Neural cell (in vitro differentiated cells): ENCODE measurements around the gene MCL1. TPM values are rescaled to one million over a fixed set of nuclear protein-coding genes. Genes with fewer than 3 reads are reported as not detected.

Source experiments
- H2AFZ ChIP-seq: fragments of 200-600, 300-800 bp; sonication (generic), shearing (Covaris generic); 2 replicates; pipeline ENCODE4 v1.6.0; 2014; ENCODE audit warnings: low read depth, mild to moderate bottlenecking, antibody characterized with exemption, low read length, moderate library complexity
- H3F3A ChIP-seq: fragments of 200-600 bp; shearing (Covaris generic); 2 replicates; pipeline ENCODE4 v1.6.1; 2016; ENCODE audit warnings: mild to moderate bottlenecking, moderate library complexity, mixed read lengths, antibody characterized with exemption, low read length; ENCODE audit not compliant: insufficient read depth, poor library complexity, severe bottlenecking
- H3K27ac ChIP-seq: fragments of 200-600, 300-800 bp; sonication (generic), shearing (Covaris generic); 2 replicates; pipeline ENCODE4 v1.5.1; 2014; ENCODE audit warnings: mild to moderate bottlenecking, low read length, moderate library complexity
- H3K27me3 ChIP-seq: fragments of 300-800, 200-600 bp; sonication (generic), shearing (Covaris generic); 2 replicates; pipeline ENCODE4 v1.6.0; 2014; ENCODE audit warnings: mild to moderate bottlenecking, low read depth, low read length, moderate library complexity; ENCODE audit not compliant: insufficient read depth
- H3K36me3 ChIP-seq: fragments of 300-800, 200-600 bp; sonication (generic), shearing (Covaris generic); 2 replicates; pipeline ENCODE4 v1.5.1; 2014; ENCODE audit warnings: mild to moderate bottlenecking, antibody characterized with exemption, low read length, moderate library complexity; ENCODE audit not compliant: insufficient read depth
- H3K4me2 ChIP-seq: fragments of 300-800, 200-600 bp; sonication (generic), shearing (Covaris generic); 2 replicates; pipeline ENCODE4 v1.6.0; 2014; ENCODE audit warnings: mild to moderate bottlenecking, low read length
- H3K4me3 ChIP-seq: fragments of 300-800, 200-600 bp; sonication (generic), shearing (Covaris generic); 2 replicates; pipeline ENCODE4 v1.5.1; 2014; ENCODE audit warnings: mild to moderate bottlenecking, low read length, moderate library complexity
- H3K79me2 ChIP-seq: fragments of 200-600 bp; shearing (Covaris generic); replicated peaks from 2 replicates; pipeline ENCODE4 v1.6.0; 2014; ENCODE audit warnings: mild to moderate bottlenecking, low read length, moderate library complexity; ENCODE audit not compliant: insufficient read depth
- H3K9ac ChIP-seq: fragments of 300-800, 200-600 bp; sonication (generic), shearing (Covaris generic); 2 replicates; pipeline ENCODE4 v1.6.1; 2016; ENCODE audit warnings: mild to moderate bottlenecking, low read length, mixed read lengths
- H3K9me2 ChIP-seq: fragments of 200-600 bp; shearing (Covaris generic); 2 replicates; pipeline ENCODE4 v1.6.1; 2016; ENCODE audit warnings: mild to moderate bottlenecking, low read length, mixed read lengths; ENCODE audit not compliant: insufficient read depth
- H3K9me3 ChIP-seq: fragments of 200-600, 300-800 bp; sonication (generic), shearing (Covaris generic); 2 replicates; pipeline ENCODE4 v1.6.1; 2016; ENCODE audit warnings: mild to moderate bottlenecking, mixed run types, low read length, moderate library complexity, mixed read lengths
- H4K20me1 ChIP-seq: fragments of 200-600 bp; shearing (Covaris generic); 2 replicates; pipeline ENCODE4 v1.6.1; 2016; ENCODE audit warnings: mild to moderate bottlenecking, mixed run types; ENCODE audit not compliant: insufficient read depth
- CTCF ChIP-seq: fragments of 450-650 bp; IDR thresholded peaks from 2 replicates; pipeline ENCODE4 v1.5.1; 2014; ENCODE audit warnings: antibody characterized with exemption, mild to moderate bottlenecking, moderate library complexity; ENCODE audit not compliant: poor library complexity, severe bottlenecking
- EP300 ChIP-seq: fragments of 450-650 bp; conservative IDR thresholded peaks from 2 replicates; pipeline ENCODE4 v1.6.1; 2014; ENCODE audit warnings: antibody characterized with exemption, mild to moderate bottlenecking, moderate library complexity; ENCODE audit not compliant: poor library complexity, severe bottlenecking
- EZH2 ChIP-seq: fragments of 200-600, 300-800 bp; shearing (Covaris generic), sonication (generic); IDR thresholded peaks from 2 replicates; pipeline ENCODE4 v1.6.1; 2014; ENCODE audit warnings: antibody characterized with exemption, low read length, borderline replicate concordance, mild to moderate bottlenecking; ENCODE audit not compliant: insufficient read depth, poor library complexity, severe bottlenecking
- MXI1 ChIP-seq: fragments of 450-650 bp; conservative IDR thresholded peaks from 2 replicates; pipeline ENCODE4 v1.6.1; 2014; ENCODE audit warnings: antibody characterized with exemption, mild to moderate bottlenecking; ENCODE audit not compliant: poor library complexity, severe bottlenecking
- POLR2AphosphoS5 ChIP-seq: IDR thresholded peaks from 2 replicates; pipeline ENCODE4 v1.6.1; 2012
- RAD21 ChIP-seq: fragments of 450-650 bp; conservative IDR thresholded peaks from 2 replicates; pipeline ENCODE4 v1.6.1; 2014; ENCODE audit warnings: antibody characterized with exemption, mild to moderate bottlenecking, moderate library complexity
- REST ChIP-seq: IDR thresholded peaks from 2 replicates; pipeline ENCODE4 v1.6.1; 2012; ENCODE audit warnings: borderline replicate concordance
- SMC3 ChIP-seq: fragments of 450-650 bp; conservative IDR thresholded peaks from 2 replicates; pipeline ENCODE4 v1.6.1; 2014; ENCODE audit warnings: antibody characterized with exemption, mild to moderate bottlenecking, moderate library complexity; ENCODE audit not compliant: poor library complexity
- TAF1 ChIP-seq: IDR thresholded peaks from 2 replicates; pipeline ENCODE4 v1.6.1; 2012; ENCODE audit warnings: low read depth
- polyA plus RNA-seq: library from polyadenylated mRNA; depleted of rRNA; stranded (reverse); fragments of >200 nt; gene quantifications from 2 replicates; pipeline ENCODE4 v1.2.3, GENCODE V29; 2014

MCL1 gene
- polyA plus RNA-seq, 1 donor from 2014 or later: 171 TPM

GRCh38 chr1:150557065-150557600 is 22.3 kb downstream of the MCL1 start:
- TF ChIP-seq EP300 (no peak), POLR2AphosphoS5 (no peak), EZH2 (no peak), MXI1 (no peak), REST (no peak), RAD21 (no peak), TAF1 (no peak)

GRCh38 chr1:150555971-150556865 is 23.2 kb downstream of the MCL1 start:
- Histone ChIP-seq H3K4me2 (no peak overlapping the region), H3K4me3 (no peak overlapping the region), H3K79me2 (no peaks in the 10 kb centered on the region), H3K27me3 (no peaks in the 10 kb centered on the region), H3K27ac (no peak overlapping the region), H3K9ac (no peak overlapping the region), H3F3A (no peaks in the 10 kb centered on the region), H3K9me3 (no peaks in the 10 kb centered on the region), H3K9me2 (no peaks in the 10 kb centered on the region), H3K36me3 (no peaks in the 10 kb centered on the region), H4K20me1 (no peaks in the 10 kb centered on the region), H2AFZ (no peak overlapping the region)
- TF ChIP-seq POLR2AphosphoS5 (no peak), EZH2 (no peak), MXI1 (no peak), EP300 (no peak), TAF1 (no peak), RAD21 (no peak), CTCF (no peak), REST (no peak), SMC3 (no peak)

More at GRCh38 chr1:150557065-150557600, 22.3 kb downstream of the MCL1 start:
- Histone ChIP-seq H3K27ac (no peak overlapping the region), H3K9ac (no peak overlapping the region), H3K4me3 (no peak overlapping the region), H3K4me2 (no peak overlapping the region), H3K9me2 (no peaks in the 10 kb centered on the region), H2AFZ (no peak overlapping the region), H4K20me1 (no peaks in the 10 kb centered on the region), H3F3A (no peaks in the 10 kb centered on the region), H3K9me3 (no peaks in the 10 kb centered on the region), H3K36me3 (no peaks in the 10 kb centered on the region), H3K27me3 (no peaks in the 10 kb centered on the region), H3K79me2 (no peaks in the 10 kb centered on the region)
